Fibroblast of lung (primary cell): ENCODE results near the gene STPG3. TPM values are rescaled to one million over a fixed set of nuclear protein-coding genes. Genes with fewer than 3 reads are reported as not detected.

Source experiments
- DNase-seq, 2 donors: peaks; one replicate each; pipeline versions ENCODE4 v3.0.0 to v3.0.0-alpha.2; 2010; ENCODE audit warnings: low read depth in 2 of 2
- H2AFZ ChIP-seq: 2 replicates; pipeline ENCODE4 v1.5.1; 2012; ENCODE audit warnings: low read length, control low read depth, inconsistent platforms
- H3K27ac ChIP-seq: 2 replicates; pipeline ENCODE4 v1.5.1; 2011; ENCODE audit warnings: low read length, control low read depth; ENCODE audit not compliant: insufficient read depth
- H3K27me3 ChIP-seq: 2 replicates; pipeline ENCODE4 v1.5.1; 2011; ENCODE audit warnings: mild to moderate bottlenecking, low read length; ENCODE audit not compliant: control insufficient read depth, insufficient read depth
- H3K36me3 ChIP-seq: 2 replicates; pipeline ENCODE4 v1.5.1; 2011; ENCODE audit warnings: low read length; ENCODE audit not compliant: control insufficient read depth, insufficient read depth
- H3K4me1 ChIP-seq: 2 replicates; pipeline ENCODE4 v1.5.1; 2011; ENCODE audit warnings: low read length; ENCODE audit not compliant: control insufficient read depth, insufficient read depth; ENCODE audit errors: extremely low read depth
- H3K4me2 ChIP-seq: 2 replicates; pipeline ENCODE4 v1.5.1; 2011; ENCODE audit warnings: low read length, control low read depth; ENCODE audit not compliant: insufficient read depth; ENCODE audit errors: extremely low read depth
- H3K4me3 ChIP-seq, 4 experiments: fragments of 200-600 bp in 1 of 4; sonication (generic) in 1 of 4; replicated peaks in 1 of 4; 2 replicates each; pipeline ENCODE4 v1.5.1; 2011 to 2016; ENCODE audit warnings: low read length in 4 of 4, low read depth in 3 of 4, mild to moderate bottlenecking in 3 of 4, control low read depth in 2 of 4, inconsistent platforms in 1 of 4, mixed read lengths in 1 of 4; ENCODE audit not compliant: insufficient read depth in 1 of 4; ENCODE audit errors: control extremely low read depth in 1 of 4
- H3K79me2 ChIP-seq: 2 replicates; pipeline ENCODE4 v1.5.1; 2012; ENCODE audit warnings: mild to moderate bottlenecking, low read length, inconsistent platforms; ENCODE audit not compliant: control insufficient read depth, insufficient read depth
- H3K9ac ChIP-seq: 2 replicates; pipeline ENCODE4 v1.5.1; 2011; ENCODE audit warnings: mild to moderate bottlenecking, low read length, control low read depth; ENCODE audit not compliant: insufficient read depth
- H3K9me3 ChIP-seq: 2 replicates; pipeline ENCODE4 v1.5.1; 2012; ENCODE audit warnings: low read depth, low read length; ENCODE audit not compliant: control insufficient read depth, insufficient read depth
- H4K20me1 ChIP-seq: 2 replicates; pipeline ENCODE4 v1.5.1; 2011; ENCODE audit warnings: low read length; ENCODE audit not compliant: control insufficient read depth, insufficient read depth; ENCODE audit errors: extremely low read depth
- EZH2 ChIP-seq: IDR thresholded peaks from 2 replicates; pipeline ENCODE4 v1.5.1; 2012; ENCODE audit warnings: low read length, control low read depth, mild to moderate bottlenecking; ENCODE audit errors: missing control alignments
- polyA plus RNA-seq, 2 donors: library from polyadenylated mRNA; depleted of rRNA in 1 of 2; stranded (reverse) in 1 of 2; unstranded in 1 of 2; fragments of >200 nt; gene quantifications; 2 replicates each; pipeline ENCODE4 v1.2.1, GENCODE V29; 2011 to 2012; ENCODE audit warnings: missing spikeins in 1 of 2
- total RNA-seq: library from RNA; depleted of rRNA; stranded (reverse); fragments of >200 nt; gene quantifications from 2 replicates; pipeline ENCODE4 v1.2.1, GENCODE V29; 2014
- TF ChIP-seq, protein P1 (sequence below), 2 donors: IDR thresholded peaks in 1 of 2; conservative IDR thresholded peaks in 1 of 2; 1 replicate in 1 of 2; 2 replicates in 1 of 2; pipeline ENCODE4 v1.5.1; 2011 to 2012; ENCODE audit warnings: low read length in 2 of 2, control low read depth in 1 of 2, inconsistent platforms in 1 of 2, low read depth in 1 of 2, mild to moderate bottlenecking in 1 of 2

Gene STPG3
- total and polyA plus RNA-seq, 2 donors (not counting 1 experiment from before 2014, with no cell fraction given): not detected

DNA sequence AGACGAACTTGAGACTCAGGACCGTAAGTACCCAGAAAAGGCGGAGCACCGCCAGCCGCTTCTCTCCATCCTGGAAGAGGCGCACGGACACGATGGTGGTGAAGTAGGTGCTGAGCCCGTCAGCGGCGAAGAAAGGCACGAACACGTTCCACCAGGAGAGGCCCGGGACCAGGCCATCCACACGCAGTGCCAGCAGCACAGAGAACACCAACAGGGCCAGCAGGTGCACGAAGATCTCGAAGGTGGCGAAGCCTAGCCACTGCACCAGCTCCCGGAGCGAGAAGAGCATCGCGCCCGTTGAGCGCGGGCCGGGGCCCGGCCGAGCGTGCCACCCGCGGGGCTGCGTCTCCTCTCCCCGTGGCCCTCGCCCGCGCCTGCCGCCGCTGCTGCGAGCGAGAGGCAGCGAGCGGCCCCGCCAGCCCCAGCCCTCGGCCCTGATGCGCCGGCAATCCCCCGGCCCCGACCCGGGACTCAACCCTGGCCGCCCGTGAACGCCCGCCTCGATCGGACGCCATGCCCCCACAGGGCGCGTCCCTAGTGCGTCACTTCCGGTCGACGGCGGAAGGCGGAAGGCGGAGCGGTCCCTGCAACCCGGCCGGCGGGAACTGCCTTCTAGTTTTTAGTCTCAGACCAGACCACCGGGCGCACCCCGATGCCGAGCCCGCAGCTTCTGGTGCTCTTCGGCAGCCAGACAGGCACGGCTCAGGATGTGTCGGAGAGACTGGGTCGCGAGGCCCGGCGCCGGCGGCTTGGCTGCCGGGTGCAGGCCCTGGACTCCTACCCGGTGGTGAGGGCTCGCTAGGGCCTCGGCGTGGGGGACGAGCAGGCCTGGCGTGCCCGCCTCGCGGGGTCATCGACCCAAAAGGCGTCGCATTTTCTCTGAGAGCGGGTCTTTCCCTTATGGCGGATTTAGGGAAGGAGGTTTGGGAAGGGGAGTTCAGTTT lies 45.7 kb upstream of the STPG3 start, which contains the start of the genes NDOR1 and TMEM203:
Gene NDOR1 (plus strand): TSS at position 575 of the 944 bp plus-strand sequence. CDS start 78 bp downstream, at position 653.
Gene TMEM203 (minus strand): TSS at position 523 of the 944 bp plus-strand sequence. CDS start 234 bp downstream, at position 289.
- no peaks in the 10 kb centered on the region for H4K20me1 ChIP-seq
- peaks cover 48% of the 10 kb centered on the region for H3K79me2 ChIP-seq

DNA sequence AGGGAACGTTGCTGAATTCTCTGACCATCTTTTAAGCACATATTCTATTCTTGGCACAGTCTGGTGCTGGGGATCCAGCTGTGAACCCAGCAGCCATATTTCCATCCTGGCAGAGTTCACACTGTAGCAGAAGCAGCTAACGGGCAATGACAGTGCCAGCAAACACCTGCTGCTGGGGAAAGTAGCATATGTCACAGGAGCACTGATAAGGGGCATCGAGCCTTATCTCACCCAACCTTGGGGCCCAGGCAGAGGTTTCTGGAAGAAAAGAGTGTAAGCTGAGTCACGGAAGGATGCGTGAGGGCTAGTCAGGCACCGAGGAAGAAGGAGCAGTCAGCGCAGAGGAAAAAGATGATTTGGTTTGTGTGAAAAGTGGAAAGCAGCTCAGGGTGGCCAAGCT lies 44.5 kb upstream of the STPG3 start:
- Histone ChIP-seq H3K4me2 (peak overlapping the region; percentile 94), H3K36me3 (no peaks in the 10 kb centered on the region), H3K4me1 (peaks cover 14% of the 10 kb centered on the region), H3K27ac (no peak overlapping the region), H3K27me3 (no peaks in the 10 kb centered on the region), H3K4me3 (peak overlapping the region; percentile 92 to 99 (median 97)), H3K9me3 (no peaks in the 10 kb centered on the region), H2AFZ (no peak overlapping the region), H3K9ac (peak overlapping the region; percentile 93), H4K20me1 (no peaks in the 10 kb centered on the region), H3K79me2 (peaks cover 46% of the 10 kb centered on the region)
- no peak for DNase-seq
- TF ChIP-seq EZH2: no peak
- TF ChIP-seq, protein P1, sequence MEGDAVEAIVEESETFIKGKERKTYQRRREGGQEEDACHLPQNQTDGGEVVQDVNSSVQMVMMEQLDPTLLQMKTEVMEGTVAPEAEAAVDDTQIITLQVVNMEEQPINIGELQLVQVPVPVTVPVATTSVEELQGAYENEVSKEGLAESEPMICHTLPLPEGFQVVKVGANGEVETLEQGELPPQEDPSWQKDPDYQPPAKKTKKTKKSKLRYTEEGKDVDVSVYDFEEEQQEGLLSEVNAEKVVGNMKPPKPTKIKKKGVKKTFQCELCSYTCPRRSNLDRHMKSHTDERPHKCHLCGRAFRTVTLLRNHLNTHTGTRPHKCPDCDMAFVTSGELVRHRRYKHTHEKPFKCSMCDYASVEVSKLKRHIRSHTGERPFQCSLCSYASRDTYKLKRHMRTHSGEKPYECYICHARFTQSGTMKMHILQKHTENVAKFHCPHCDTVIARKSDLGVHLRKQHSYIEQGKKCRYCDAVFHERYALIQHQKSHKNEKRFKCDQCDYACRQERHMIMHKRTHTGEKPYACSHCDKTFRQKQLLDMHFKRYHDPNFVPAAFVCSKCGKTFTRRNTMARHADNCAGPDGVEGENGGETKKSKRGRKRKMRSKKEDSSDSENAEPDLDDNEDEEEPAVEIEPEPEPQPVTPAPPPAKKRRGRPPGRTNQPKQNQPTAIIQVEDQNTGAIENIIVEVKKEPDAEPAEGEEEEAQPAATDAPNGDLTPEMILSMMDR (conservative IDR thresholded peaks at IDR 0.05 in 1 of 2, IDR thresholded peaks at IDR 0.05 in 1 of 2; ENCODE audit: low read depth in 1 of 2, low read length in 2 of 2): no peak

More for the DNA sequence above, 45.7 kb upstream of the STPG3 start, which contains the start of the genes NDOR1 and TMEM203:
- Histone ChIP-seq H3K36me3 (no peaks in the 10 kb centered on the region), H3K27me3 (no peaks in the 10 kb centered on the region), H3K9me3 (no peaks in the 10 kb centered on the region), H3K27ac (peak within 1 kb of the TSS; percentile 82), H3K9ac (peak within 1 kb of the TSS; percentile 93), H2AFZ (peak within 1 kb of the TSS; percentile 71), H3K4me2 (peak within 1 kb of the TSS; percentile 94), H3K4me3 (peak within 1 kb of the TSS; percentile 92 to 99 (median 97)), H3K4me1 (peaks cover 20% of the 10 kb centered on the region)
- peak; percentile 78 for DNase-seq
- TF ChIP-seq, protein P1 (conservative IDR thresholded peaks at IDR 0.05 in 1 of 2, IDR thresholded peaks at IDR 0.05 in 1 of 2; ENCODE audit: low read depth in 1 of 2, low read length in 2 of 2): no peak
- no peak for TF ChIP-seq EZH2

- no peak overlapping the region for H3K27ac ChIP-seq
- TF ChIP-seq, protein P1 (conservative IDR thresholded peaks at IDR 0.05 in 1 of 2, IDR thresholded peaks at IDR 0.05 in 1 of 2; ENCODE audit: low read depth in 1 of 2, low read length in 2 of 2): no peak
- no peak for TF ChIP-seq EZH2
- no peak overlapping the region for H2AFZ ChIP-seq
- H3K27me3 ChIP-seq: no peaks in the 10 kb centered on the region
- H3K79me2 ChIP-seq: peaks cover 11% of the 10 kb centered on the region
- H3K9me3 ChIP-seq: no peaks in the 10 kb centered on the region
- H3K4me2 ChIP-seq: no peak overlapping the region
- no peak overlapping the region for H3K9ac ChIP-seq
- H3K36me3 ChIP-seq: peaks cover 14% of the 10 kb centered on the region
- no peaks in the 10 kb centered on the region for H4K20me1 ChIP-seq
- no peak overlapping the region for H3K4me3 ChIP-seq
- no peak for DNase-seq
- peaks cover under 1% of the 10 kb centered on the region for H3K4me1 ChIP-seq
Measured at GRCh38 chr9:137211532-137211931, 39.6 kb upstream of the STPG3 start.
